Measurements from ENCODE around the gene MROH2A. TPM values are rescaled to one million over a fixed set of nuclear protein-coding genes. Genes with fewer than 3 reads are reported as not detected.

The MROH2A gene
- total RNA-seq, 1 experiment from 2014 or later: not detected

- TF ChIP-seq FOXP4 (CRISPR knock-in tag; IDR thresholded peaks at IDR 0.05): no peak
- no peak for TF ChIP-seq TCF7 (CRISPR knock-in tag; IDR thresholded peaks at IDR 0.05; ENCODE audit: low read depth)
- no peak for TF ChIP-seq NR3C1 (CRISPR knock-in tag; conservative IDR thresholded peaks at IDR 0.05; ENCODE audit: low read depth)
- TF ChIP-seq NFATC4 (CRISPR knock-in tag; IDR thresholded peaks at IDR 0.05): no peak
Measured at GRCh38 chr2:233810385-233810784, 32.3 kb downstream of the MROH2A start (continued).

DNA sequence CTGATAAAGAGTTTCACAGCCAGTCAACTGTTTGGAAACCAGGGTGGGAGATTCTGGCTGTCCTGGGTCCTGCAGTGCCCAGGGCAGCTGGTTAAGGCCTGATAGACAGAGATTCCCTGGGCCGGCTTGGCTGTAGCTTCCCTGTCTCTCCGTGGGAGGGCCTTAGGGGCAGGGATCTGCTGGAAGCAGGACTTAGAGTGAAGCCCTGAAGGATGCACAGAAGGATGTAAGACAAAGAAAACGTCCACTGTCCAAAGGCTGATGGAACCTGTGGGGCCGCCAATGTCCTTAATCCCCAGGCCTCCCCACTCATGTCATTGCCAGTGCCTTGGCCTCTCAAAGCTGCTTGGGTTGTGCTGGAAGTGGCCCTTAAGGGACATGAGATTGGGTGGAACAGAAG, 33.0 kb downstream of the MROH2A start:
- TF ChIP-seq NR1H2 (CRISPR knock-in tag; IDR thresholded peaks at IDR 0.05): no peak
- H3K27ac Mint-ChIP-seq: no peak overlapping the region
- POLR2A ChIA-PET: no interaction called here
- H3K4me3 Mint-ChIP-seq: no peak overlapping the region
- no peaks in the 10 kb centered on the region for H3K4me1 Mint-ChIP-seq
- ATAC-seq: no peak
- no peak for DNase-seq (ENCODE audit: low spot score)
- CTCF ChIA-PET: no interaction called here
- no peaks in the 10 kb centered on the region; the same call in 1 of the 2 replicates for H3K27me3 Mint-ChIP-seq (ENCODE audit: low read depth)
- H3K9me3 Mint-ChIP-seq: peaks cover 11% of the 10 kb centered on the region
- H3K36me3 Mint-ChIP-seq: no peaks in the 10 kb centered on the region

GRCh38 chr2:233811732-233812131, 33.6 kb downstream of the MROH2A start:
- no peaks in the 10 kb centered on the region for H3K36me3 Mint-ChIP-seq
- no peaks in the 10 kb centered on the region for H3K4me1 Mint-ChIP-seq
- no peaks in the 10 kb centered on the region; the same call in 1 of the 2 replicates for H3K27me3 Mint-ChIP-seq (ENCODE audit: low read depth)
- POLR2A ChIA-PET: no interaction called here
- DNase-seq (ENCODE audit: low spot score) (no peak), ATAC-seq (no peak)
- CTCF ChIA-PET: no interaction called here
- TF ChIP-seq ELF4 (CRISPR knock-in tag; IDR thresholded peaks at IDR 0.05; ENCODE audit: low read depth) (no peak), SOX15 (CRISPR knock-in tag; IDR thresholded peaks at IDR 0.05) (no peak), GABPB1 (CRISPR knock-in tag; IDR thresholded peaks at IDR 0.05) (no peak)
- H3K4me3 Mint-ChIP-seq: no peak overlapping the region
- peaks cover 11% of the 10 kb centered on the region for H3K9me3 Mint-ChIP-seq
- no peak overlapping the region for H3K27ac Mint-ChIP-seq

DNA sequence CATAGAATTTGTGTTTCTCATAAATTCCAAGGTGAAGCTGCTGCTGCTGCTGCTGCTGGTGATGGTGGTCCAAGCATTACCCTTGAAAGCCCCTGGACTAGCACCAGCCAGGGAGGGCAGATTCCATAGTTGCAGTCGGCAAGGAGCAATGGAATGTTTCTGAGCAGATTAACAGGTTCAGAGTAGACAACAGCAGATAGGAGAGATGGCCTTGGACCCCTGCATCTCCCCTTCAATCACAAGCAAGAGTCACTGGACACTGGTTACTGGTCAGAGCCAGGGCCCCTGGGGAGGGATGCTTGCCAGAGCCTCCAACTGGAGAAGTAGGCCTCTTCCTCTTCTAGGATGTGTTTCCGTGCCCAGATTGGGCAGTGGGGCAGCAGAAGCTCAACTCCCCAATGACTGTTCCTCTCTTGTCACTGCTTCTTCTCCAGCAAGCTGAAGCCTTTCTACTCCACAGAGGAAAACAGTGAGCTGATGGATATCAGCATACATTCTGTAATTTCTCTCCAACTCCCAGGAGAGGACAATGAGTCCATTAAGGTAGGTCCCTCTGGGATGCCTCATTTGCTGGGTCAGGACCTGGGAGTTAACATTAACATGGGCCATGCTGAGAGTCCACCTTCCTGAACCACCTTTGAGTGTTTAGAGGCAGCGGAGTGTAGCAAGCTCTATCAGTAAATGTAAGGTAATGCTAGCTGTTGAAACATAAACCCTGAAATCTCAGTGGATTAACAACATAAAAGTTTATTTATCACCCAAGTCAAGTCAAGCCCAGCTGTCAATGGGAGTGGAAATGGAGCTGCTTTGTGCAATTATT, 35.3 kb downstream of the MROH2A start:
- Mint-ChIP-seq H3K4me1 (no peaks in the 10 kb centered on the region), H3K4me3 (no peak overlapping the region), H3K27ac (no peak overlapping the region), H3K27me3 (ENCODE audit: low read depth) (no peaks in the 10 kb centered on the region; the same call in 1 of the 2 replicates), H3K36me3 (no peaks in the 10 kb centered on the region), H3K9me3 (peaks cover 11% of the 10 kb centered on the region)
- DNase-seq (ENCODE audit: low spot score) (no peak), ATAC-seq (no peak)
- ChIA-PET CTCF (no interaction called here), POLR2A (no interaction called here)
- TF ChIP-seq, protein P1, sequence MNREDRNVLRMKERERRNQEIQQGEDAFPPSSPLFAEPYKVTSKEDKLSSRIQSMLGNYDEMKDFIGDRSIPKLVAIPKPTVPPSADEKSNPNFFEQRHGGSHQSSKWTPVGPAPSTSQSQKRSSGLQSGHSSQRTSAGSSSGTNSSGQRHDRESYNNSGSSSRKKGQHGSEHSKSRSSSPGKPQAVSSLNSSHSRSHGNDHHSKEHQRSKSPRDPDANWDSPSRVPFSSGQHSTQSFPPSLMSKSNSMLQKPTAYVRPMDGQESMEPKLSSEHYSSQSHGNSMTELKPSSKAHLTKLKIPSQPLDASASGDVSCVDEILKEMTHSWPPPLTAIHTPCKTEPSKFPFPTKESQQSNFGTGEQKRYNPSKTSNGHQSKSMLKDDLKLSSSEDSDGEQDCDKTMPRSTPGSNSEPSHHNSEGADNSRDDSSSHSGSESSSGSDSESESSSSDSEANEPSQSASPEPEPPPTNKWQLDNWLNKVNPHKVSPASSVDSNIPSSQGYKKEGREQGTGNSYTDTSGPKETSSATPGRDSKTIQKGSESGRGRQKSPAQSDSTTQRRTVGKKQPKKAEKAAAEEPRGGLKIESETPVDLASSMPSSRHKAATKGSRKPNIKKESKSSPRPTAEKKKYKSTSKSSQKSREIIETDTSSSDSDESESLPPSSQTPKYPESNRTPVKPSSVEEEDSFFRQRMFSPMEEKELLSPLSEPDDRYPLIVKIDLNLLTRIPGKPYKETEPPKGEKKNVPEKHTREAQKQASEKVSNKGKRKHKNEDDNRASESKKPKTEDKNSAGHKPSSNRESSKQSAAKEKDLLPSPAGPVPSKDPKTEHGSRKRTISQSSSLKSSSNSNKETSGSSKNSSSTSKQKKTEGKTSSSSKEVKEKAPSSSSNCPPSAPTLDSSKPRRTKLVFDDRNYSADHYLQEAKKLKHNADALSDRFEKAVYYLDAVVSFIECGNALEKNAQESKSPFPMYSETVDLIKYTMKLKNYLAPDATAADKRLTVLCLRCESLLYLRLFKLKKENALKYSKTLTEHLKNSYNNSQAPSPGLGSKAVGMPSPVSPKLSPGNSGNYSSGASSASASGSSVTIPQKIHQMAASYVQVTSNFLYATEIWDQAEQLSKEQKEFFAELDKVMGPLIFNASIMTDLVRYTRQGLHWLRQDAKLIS (CRISPR knock-in tag; IDR thresholded peaks at IDR 0.05; ENCODE audit: borderline replicate concordance): no peak
- TF ChIP-seq, protein P2, sequence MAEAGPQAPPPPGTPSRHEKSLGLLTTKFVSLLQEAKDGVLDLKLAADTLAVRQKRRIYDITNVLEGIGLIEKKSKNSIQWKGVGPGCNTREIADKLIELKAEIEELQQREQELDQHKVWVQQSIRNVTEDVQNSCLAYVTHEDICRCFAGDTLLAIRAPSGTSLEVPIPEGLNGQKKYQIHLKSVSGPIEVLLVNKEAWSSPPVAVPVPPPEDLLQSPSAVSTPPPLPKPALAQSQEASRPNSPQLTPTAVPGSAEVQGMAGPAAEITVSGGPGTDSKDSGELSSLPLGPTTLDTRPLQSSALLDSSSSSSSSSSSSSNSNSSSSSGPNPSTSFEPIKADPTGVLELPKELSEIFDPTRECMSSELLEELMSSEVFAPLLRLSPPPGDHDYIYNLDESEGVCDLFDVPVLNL (CRISPR knock-in tag; IDR thresholded peaks at IDR 0.05; ENCODE audit: borderline replicate concordance, low read depth): no peak
- TF ChIP-seq, protein P3, sequence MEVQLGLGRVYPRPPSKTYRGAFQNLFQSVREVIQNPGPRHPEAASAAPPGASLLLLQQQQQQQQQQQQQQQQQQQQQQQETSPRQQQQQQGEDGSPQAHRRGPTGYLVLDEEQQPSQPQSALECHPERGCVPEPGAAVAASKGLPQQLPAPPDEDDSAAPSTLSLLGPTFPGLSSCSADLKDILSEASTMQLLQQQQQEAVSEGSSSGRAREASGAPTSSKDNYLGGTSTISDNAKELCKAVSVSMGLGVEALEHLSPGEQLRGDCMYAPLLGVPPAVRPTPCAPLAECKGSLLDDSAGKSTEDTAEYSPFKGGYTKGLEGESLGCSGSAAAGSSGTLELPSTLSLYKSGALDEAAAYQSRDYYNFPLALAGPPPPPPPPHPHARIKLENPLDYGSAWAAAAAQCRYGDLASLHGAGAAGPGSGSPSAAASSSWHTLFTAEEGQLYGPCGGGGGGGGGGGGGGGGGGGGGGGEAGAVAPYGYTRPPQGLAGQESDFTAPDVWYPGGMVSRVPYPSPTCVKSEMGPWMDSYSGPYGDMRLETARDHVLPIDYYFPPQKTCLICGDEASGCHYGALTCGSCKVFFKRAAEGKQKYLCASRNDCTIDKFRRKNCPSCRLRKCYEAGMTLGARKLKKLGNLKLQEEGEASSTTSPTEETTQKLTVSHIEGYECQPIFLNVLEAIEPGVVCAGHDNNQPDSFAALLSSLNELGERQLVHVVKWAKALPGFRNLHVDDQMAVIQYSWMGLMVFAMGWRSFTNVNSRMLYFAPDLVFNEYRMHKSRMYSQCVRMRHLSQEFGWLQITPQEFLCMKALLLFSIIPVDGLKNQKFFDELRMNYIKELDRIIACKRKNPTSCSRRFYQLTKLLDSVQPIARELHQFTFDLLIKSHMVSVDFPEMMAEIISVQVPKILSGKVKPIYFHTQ (CRISPR knock-in tag; IDR thresholded peaks at IDR 0.05): no peak
- TF ChIP-seq NFATC4 (CRISPR knock-in tag; IDR thresholded peaks at IDR 0.05) (no peak), USF1 (CRISPR knock-in tag; IDR thresholded peaks at IDR 0.05) (no peak), ESRRA (CRISPR knock-in tag; IDR thresholded peaks at IDR 0.05; ENCODE audit: borderline replicate concordance) (no peak), NR1H2 (CRISPR knock-in tag; IDR thresholded peaks at IDR 0.05) (no peak), RORB (CRISPR knock-in tag; IDR thresholded peaks at IDR 0.05) (no peak), FOXJ3 (CRISPR knock-in tag; IDR thresholded peaks at IDR 0.05; ENCODE audit: borderline replicate concordance) (no peak)
